GM12873 (cell line): Measurements from ENCODE around the gene GMCL1.

Experiments used
- CTCF ChIP-seq: IDR thresholded peaks from 2 replicates; pipeline ENCODE4 v1.5.1; 2012; ENCODE audit warnings: low read depth, mild to moderate bottlenecking, moderate library complexity, low read length, control low read depth; ENCODE audit not compliant: insufficient read depth; ENCODE audit errors: missing control alignments

The GMCL1 gene

GRCh38 chr2:69798909-69799526 is 30.4 kb upstream of the GMCL1 start:
- no peak for TF ChIP-seq CTCF

GRCh38 chr2:69801745-69802290 is 27.6 kb upstream of the GMCL1 start:
- TF ChIP-seq CTCF, result no peak

- no peak for TF ChIP-seq CTCF
Observed at GRCh38 chr2:69804416-69804815, 25.0 kb upstream of the GMCL1 start.

GRCh38 chr2:69805887-69806286 is 23.6 kb upstream of the GMCL1 start:
- no peak for TF ChIP-seq CTCF

- no peak for TF ChIP-seq CTCF
Observed at GRCh38 chr2:69807821-69808540, 21.5 kb upstream of the GMCL1 start.

GRCh38 chr2:69810550-69810949 is 18.9 kb upstream of the GMCL1 start:
- no peak for TF ChIP-seq CTCF

- no peak for TF ChIP-seq CTCF
Observed at GRCh38 chr2:69811018-69811417, 18.4 kb upstream of the GMCL1 start.
